Measurements from ENCODE around the gene CREBBP. TPM values are rescaled to one million over a fixed set of nuclear protein-coding genes. Genes with fewer than 3 reads are reported as not detected.
A peak's percentile ranks its signal among the peaks of the same experiment; 100 is the strongest.

The CREBBP gene
- total RNA-seq, 4 donors from 2014 or later = 48.2 to 112 (median 74.9) TPM

DNA sequence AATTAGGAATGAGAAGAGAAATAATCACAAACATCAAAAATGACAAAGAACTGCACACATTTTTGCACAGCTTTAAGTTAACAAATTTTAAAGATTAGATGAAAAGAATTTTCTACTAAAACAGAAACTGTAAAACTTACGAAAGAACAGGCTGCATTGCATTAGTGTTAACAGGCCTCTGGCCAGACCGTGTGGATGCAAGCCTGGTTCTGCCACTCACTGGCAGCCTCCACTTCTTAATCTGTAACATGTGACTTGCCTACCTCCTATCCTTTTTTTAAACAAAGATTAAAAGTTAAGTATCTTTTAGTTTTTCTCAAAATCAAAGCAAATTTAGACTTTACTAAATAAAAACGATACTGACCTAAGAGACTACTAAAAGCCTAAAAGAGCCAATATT is 37.5 kb downstream of the CREBBP start:
- 28% methylated on average over 3 of the region's 3 CpGs for WGBS
- Histone ChIP-seq H3K4me3 (no peak overlapping the region), H3K27me3 (no peaks in the 10 kb centered on the region), H3K4me1 (peaks cover 26 to 88% (median 79%) of the 10 kb centered on the region in 4 donors), H3K27ac (replicated peaks in 1 of 4) (no peak overlapping the region), H3K9me3 (no peaks in the 10 kb centered on the region), H3K36me3 (peaks cover 0 to 9% (median 0%) of the 10 kb centered on the region in 4 donors)
- intact Hi-C loops (cut with DNase I) = no loop called here
- TF ChIP-seq, protein P1, sequence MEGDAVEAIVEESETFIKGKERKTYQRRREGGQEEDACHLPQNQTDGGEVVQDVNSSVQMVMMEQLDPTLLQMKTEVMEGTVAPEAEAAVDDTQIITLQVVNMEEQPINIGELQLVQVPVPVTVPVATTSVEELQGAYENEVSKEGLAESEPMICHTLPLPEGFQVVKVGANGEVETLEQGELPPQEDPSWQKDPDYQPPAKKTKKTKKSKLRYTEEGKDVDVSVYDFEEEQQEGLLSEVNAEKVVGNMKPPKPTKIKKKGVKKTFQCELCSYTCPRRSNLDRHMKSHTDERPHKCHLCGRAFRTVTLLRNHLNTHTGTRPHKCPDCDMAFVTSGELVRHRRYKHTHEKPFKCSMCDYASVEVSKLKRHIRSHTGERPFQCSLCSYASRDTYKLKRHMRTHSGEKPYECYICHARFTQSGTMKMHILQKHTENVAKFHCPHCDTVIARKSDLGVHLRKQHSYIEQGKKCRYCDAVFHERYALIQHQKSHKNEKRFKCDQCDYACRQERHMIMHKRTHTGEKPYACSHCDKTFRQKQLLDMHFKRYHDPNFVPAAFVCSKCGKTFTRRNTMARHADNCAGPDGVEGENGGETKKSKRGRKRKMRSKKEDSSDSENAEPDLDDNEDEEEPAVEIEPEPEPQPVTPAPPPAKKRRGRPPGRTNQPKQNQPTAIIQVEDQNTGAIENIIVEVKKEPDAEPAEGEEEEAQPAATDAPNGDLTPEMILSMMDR (IDR thresholded peaks at IDR 0.05) = no peak
- TF ChIP-seq POLR2AphosphoS5 (IDR thresholded peaks at IDR 0.05) = no peak
- no peak for TF ChIP-seq POLR2A (IDR thresholded peaks at IDR 0.05; ENCODE audit: low read depth)
- no peak for TF ChIP-seq EP300 (IDR thresholded peaks at IDR 0.05)
- no peak for DNase-seq (ENCODE audit: extremely low spot score)

DNA sequence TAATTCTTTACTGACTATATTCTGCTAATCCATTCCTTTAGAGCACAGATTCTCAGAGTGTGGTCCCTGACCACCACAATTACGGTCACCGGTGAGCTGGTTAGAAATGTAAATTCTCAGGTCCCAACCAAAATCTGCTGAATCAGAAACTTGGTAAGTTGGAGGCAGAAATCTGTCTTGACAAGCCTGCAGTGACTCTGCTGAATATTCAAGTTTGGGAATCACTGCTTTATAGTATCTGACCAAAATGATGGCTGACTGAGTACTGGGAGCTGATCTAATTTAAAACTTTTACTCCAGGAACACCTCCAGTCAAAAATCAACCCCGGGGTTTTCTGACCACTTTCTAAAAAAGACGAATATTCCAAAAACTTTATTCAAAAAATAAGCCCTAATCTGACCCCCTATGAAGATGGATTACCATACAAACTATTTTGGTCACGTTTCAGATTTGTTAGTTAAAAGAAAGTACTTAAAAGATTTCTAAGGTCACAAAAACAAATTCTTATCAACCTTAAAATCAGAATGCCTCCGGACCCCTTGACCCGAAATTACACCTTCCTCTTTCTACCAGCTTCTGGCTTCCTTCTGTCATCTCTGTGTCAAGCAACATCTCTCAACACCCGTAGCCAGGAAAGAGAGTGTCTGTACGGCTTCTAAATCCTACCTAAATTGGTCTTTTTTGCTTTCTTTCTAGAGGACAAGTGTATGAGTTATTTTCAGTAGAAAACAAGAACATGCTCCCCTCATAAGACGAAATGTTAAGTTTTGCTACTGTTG is 38.6 kb downstream of the CREBBP start:
- peaks cover 29 to 83% (median 75%) of the 10 kb centered on the region in 4 donors for H3K4me1 ChIP-seq
- peak; percentile 10 for DNase-seq (ENCODE audit: extremely low spot score)
- H3K36me3 ChIP-seq = peaks cover 0 to 5% (median 0%) of the 10 kb centered on the region in 4 donors
- H3K9me3 ChIP-seq = no peaks in the 10 kb centered on the region
- no peaks in the 10 kb centered on the region for H3K27me3 ChIP-seq
- intact Hi-C loops (cut with DNase I) = no loop called here
- 58% methylated on average over 10 of the region's 10 CpGs for WGBS
- H3K27ac ChIP-seq (replicated peaks in 1 of 4) = no peak overlapping the region
- TF ChIP-seq, protein P1 (IDR thresholded peaks at IDR 0.05) = no peak
- TF ChIP-seq POLR2AphosphoS5 (IDR thresholded peaks at IDR 0.05) (no peak), EP300 (IDR thresholded peaks at IDR 0.05) (no peak), POLR2A (IDR thresholded peaks at IDR 0.05; ENCODE audit: low read depth) (no peak)
- no peak overlapping the region for H3K4me3 ChIP-seq

DNA sequence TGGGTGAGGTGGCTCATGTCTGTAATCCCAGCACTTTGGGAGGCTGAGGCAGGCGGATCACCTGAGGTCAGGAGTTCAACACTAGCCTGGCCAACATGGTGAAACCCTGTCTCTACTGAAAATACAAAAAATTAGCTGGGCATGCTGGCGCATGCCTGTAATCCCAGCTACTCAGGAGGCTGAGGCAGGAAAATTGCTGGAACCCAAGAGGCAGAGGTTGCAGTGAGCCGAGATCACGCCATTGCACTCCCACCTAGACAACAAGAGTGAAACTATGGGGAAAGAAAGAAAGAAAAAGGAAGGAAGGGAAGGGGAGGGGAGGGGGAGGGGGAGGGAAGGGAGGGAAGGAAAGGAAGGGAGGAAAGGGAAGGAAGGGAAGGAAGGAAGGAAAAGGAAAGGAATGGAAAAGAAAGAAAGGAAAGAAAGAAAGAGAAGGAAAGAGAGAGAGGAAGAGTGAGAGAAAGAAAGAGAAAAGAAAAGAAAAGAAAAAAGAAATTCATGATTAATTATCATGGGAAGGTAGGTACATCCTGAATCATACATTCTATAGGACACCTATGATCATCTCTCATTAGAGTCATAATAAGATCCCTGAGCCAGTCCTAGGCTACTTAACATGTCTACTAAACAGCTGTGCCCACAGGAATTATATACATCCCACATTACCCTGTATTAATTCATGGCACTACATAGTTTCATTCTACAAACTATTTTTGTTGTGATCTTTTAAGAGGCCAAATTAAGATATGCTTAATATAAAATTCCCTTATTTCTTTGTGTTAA is 40.9 kb downstream of the CREBBP start:
- Histone ChIP-seq H3K4me3 (no peak overlapping the region), H3K27ac (replicated peaks in 1 of 4) (no peak overlapping the region), H3K9me3 (no peaks in the 10 kb centered on the region), H3K4me1 (peaks cover 28 to 76% (median 60%) of the 10 kb centered on the region in 4 donors), H3K27me3 (no peaks in the 10 kb centered on the region), H3K36me3 (peaks cover 0 to 5% (median 0%) of the 10 kb centered on the region in 4 donors)
- 95% methylated on average over 4 of the region's 4 CpGs for WGBS
- no peak for DNase-seq (ENCODE audit: extremely low spot score)
- no peak for TF ChIP-seq POLR2AphosphoS5 (IDR thresholded peaks at IDR 0.05)
- no peak for TF ChIP-seq POLR2A (IDR thresholded peaks at IDR 0.05; ENCODE audit: low read depth)
- TF ChIP-seq, protein P1 (IDR thresholded peaks at IDR 0.05) = no peak
- no peak for TF ChIP-seq EP300 (IDR thresholded peaks at IDR 0.05)
- intact Hi-C loops (cut with DNase I) = no loop called here

DNA sequence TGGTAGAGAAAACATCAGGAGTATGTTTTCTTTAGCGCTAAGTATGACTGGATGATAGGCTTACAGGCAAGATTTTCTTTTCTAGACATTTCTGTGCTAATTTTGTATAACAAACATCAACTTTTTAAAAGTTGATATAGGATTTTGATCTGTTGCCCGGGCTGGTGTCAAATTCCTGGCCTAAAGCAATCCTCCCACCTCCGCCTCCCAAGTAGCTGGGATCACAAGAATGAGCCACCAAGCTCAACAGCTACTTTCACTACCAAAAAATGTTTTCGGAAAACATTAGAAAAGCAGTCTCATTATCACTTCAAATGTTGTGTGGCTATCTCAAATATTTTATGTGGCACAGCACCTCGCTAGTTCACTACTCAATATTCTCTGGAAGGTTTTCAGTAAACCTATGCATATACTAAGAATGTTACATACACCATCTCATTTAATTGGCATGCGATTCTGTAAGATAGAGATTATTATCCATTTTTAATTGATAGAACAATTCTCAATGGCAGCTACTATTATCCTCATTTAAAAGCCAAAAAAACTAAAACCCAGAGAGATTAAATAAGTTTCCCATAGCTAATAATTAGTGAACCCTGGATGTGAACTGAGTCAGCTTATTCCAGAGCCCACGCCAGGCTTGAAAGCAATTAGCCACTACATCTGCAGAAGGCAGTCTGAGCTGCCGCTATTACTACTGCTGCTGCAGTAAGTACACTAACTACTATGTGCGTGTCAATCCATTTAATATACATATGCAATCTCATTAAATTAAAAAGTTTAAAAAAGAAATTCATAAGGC is 41.7 kb downstream of the CREBBP start:
- Histone ChIP-seq H3K4me1 (peaks cover 28 to 72% (median 55%) of the 10 kb centered on the region in 4 donors), H3K4me3 (no peak overlapping the region), H3K27ac (replicated peaks in 1 of 4) (no peak overlapping the region), H3K36me3 (peaks cover 0 to 5% (median 0%) of the 10 kb centered on the region in 4 donors), H3K27me3 (no peaks in the 10 kb centered on the region), H3K9me3 (no peaks in the 10 kb centered on the region)
- 90% methylated on average over 9 of the region's 9 CpGs for WGBS
- no peak for DNase-seq (ENCODE audit: extremely low spot score)
- intact Hi-C loops (cut with DNase I) = no loop called here
- TF ChIP-seq EP300 (IDR thresholded peaks at IDR 0.05) = no peak
- TF ChIP-seq POLR2AphosphoS5 (IDR thresholded peaks at IDR 0.05) = no peak
- no peak for TF ChIP-seq POLR2A (IDR thresholded peaks at IDR 0.05; ENCODE audit: low read depth)
- TF ChIP-seq, protein P1 (IDR thresholded peaks at IDR 0.05) = no peak
